IPS DF 6.9 (cell line): Measurements from ENCODE around the gene CCDC191.

Experiments used
- DNase-seq: peaks from one replicate; pipeline ENCODE4 v3.0.0-alpha.2; 2013; ENCODE audit warnings: low read depth, low spot score
- H3K27ac ChIP-seq: one replicate; pipeline ENCODE4 v1.5.1; 2013; ENCODE audit warnings: low read length, control low read depth
- H3K27me3 ChIP-seq: 2 replicates; pipeline ENCODE4 v1.6.1; 2013; ENCODE audit warnings: mild to moderate bottlenecking, low read length; ENCODE audit not compliant: control insufficient read depth, insufficient read depth
- H3K36me3 ChIP-seq: 2 replicates; pipeline ENCODE4 v1.6.1; 2013; ENCODE audit warnings: low read length; ENCODE audit not compliant: control insufficient read depth, insufficient read depth
- H3K4me1 ChIP-seq: 2 replicates; pipeline ENCODE4 v1.6.1; 2013; ENCODE audit warnings: low read length; ENCODE audit not compliant: control insufficient read depth, insufficient read depth
- H3K4me3 ChIP-seq: 2 replicates; pipeline ENCODE4 v1.5.1; 2013; ENCODE audit warnings: mild to moderate bottlenecking, low read length
- H3K9me3 ChIP-seq: 2 replicates; pipeline ENCODE4 v1.6.1; 2013; ENCODE audit warnings: low read length, inconsistent platforms; ENCODE audit not compliant: control insufficient read depth, insufficient read depth
- WGBS: extraction: QIAGEN DNeasy Blood & Tissue Kit; methylation state at CpG from one replicate; pipeline ENCODE4 v1.1.7; 2013; ENCODE audit warnings: mixed read lengths, missing lambda C conversion rate; ENCODE audit not compliant: insufficient read length, insufficient coverage; 5-methylcytosine and 5-hydroxymethylcytosine counted together

The CCDC191 gene

GRCh38 chr3:113914646-113915045 lies 141.7 kb downstream of the CCDC191 start:
- DNase-seq = no peak
- WGBS = no CpG with 5 or more reads among the region's 2 CpGs

More at GRCh38 chr3:113914646-113915045, 141.7 kb downstream of the CCDC191 start:
- Histone ChIP-seq H3K4me3 (no peak overlapping the region), H3K9me3 (no peaks in the 10 kb centered on the region), H3K4me1 (no peaks in the 10 kb centered on the region), H3K27ac (no peak overlapping the region), H3K27me3 (no peaks in the 10 kb centered on the region), H3K36me3 (no peaks in the 10 kb centered on the region)
